ENCODE measurements around the gene PLAAT3. TPM values are rescaled to one million over a fixed set of nuclear protein-coding genes. Genes with fewer than 3 reads are reported as not detected.
"Not testable (repeated sequence)": the region's sequence is repeated elsewhere in the genome, so short reads cannot be mapped to it uniquely, and the experiment has no call there.

PLAAT3 gene
- total RNA-seq, 4 donors from 2014 or later, result 7.1 to 14.2 (median 10.2) TPM

GRCh38 chr11:63609536-63609935 is 4.7 kb downstream of the PLAAT3 start:
- Histone ChIP-seq H3K4me1 (peaks cover 42% of the 10 kb centered on the region), H3K9me3 (no peaks in the 10 kb centered on the region), H3K36me3 (no peaks in the 10 kb centered on the region), H3K4me3 (no peak overlapping the region), H3K27ac (no peak overlapping the region), H3K27me3 (no peaks in the 10 kb centered on the region)
- TF ChIP-seq CTCF (IDR thresholded peaks at IDR 0.05), result no peak
- TF ChIP-seq POLR2A (IDR thresholded peaks at IDR 0.05), result no peak
- no peak for TF ChIP-seq EP300 (IDR thresholded peaks at IDR 0.05)
- TF ChIP-seq POLR2AphosphoS5 (IDR thresholded peaks at IDR 0.05), result no peak
- peak; percentile 28 to 48 for DNase-seq (ENCODE audit: low spot score in 2 of 2)
- WGBS, result 70% methylated on average over 4 of the region's 4 CpGs

DNA sequence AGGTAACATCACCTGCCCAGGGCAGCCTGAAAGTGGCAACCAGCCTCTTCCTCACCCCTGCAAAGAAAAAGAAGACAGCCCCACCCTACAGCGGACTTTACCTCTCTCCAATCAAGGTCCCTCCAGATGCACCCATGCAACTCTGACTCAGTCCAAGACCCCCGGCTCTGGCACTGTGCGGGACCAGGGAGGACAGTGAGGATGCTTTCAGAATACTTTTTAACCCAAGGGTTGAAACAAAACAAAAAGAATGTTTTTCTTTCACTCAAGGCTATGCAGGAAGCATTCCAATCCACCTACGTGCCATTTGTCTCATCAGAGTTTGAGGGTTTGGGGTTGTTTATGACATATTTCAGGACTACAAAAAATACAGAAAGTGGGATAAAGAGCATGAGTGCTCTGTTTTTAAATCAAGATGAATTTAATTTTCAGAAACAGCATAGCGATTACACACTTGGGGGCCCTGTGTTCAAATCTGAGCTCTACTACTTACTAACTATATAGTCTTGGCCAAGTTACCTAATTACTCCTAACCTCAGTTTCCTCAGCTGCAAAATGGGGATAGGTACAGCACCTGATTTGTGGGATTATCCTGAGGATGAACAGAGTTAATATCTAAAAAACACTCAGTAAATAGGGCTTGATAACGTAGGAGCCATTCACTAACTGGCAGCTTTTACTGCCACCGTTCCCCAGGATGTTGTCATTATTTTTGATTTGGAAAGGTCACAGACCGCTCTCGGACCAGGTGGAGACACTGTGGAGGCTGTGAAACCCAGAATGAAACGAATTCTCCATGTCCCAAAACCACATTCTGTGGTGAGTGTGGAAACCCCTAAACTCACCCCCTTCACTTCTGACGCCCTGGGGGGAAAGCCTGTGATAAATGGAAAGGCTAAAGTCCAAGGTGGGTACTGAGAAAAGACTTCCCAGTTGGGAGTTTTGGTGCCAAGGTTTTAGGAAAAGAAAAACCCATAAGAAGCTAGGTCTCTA is 5.6 kb downstream of the PLAAT3 start:
- DNase-seq (ENCODE audit: low spot score in 2 of 2), result peak; percentile 23 to 40
- 72% methylated on average over 11 of the region's 11 CpGs for WGBS

DNA sequence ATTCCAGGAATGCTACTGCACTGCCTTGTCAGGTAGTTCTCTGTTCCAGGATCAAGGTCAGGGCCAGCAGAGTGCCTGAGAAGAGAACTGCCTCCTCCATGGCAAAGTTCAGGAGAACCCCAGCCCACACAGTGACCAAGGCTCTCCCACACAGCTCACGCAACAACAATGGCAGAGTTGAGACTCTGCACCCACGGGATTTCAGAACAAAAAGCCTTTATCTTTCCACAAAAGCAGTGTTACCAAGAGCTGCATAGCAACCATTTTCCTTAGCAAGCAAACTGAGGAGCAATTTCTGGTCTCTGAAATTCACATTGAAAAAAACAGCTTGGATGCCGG is 11.1 kb downstream of the PLAAT3 start:
- Histone ChIP-seq H3K27ac (no peak overlapping the region), H3K36me3 (no peaks in the 10 kb centered on the region), H3K4me3 (no peak overlapping the region), H3K27me3 (no peaks in the 10 kb centered on the region), H3K9me3 (no peaks in the 10 kb centered on the region), H3K4me1 (no peaks in the 10 kb centered on the region)
- peak in 1 of 2 donors; percentile 26 for DNase-seq (ENCODE audit: low spot score in 2 of 2)
- 59% methylated on average over 3 of the region's 3 CpGs for WGBS
- no peak for TF ChIP-seq POLR2AphosphoS5 (IDR thresholded peaks at IDR 0.05)
- no peak for TF ChIP-seq EP300 (IDR thresholded peaks at IDR 0.05)
- TF ChIP-seq CTCF (IDR thresholded peaks at IDR 0.05), result no peak
- TF ChIP-seq POLR2A (IDR thresholded peaks at IDR 0.05), result no peak

More for the DNA sequence above, 5.6 kb downstream of the PLAAT3 start:
- Histone ChIP-seq H3K36me3 (no peaks in the 10 kb centered on the region), H3K4me3 (no peak overlapping the region), H3K9me3 (no peaks in the 10 kb centered on the region), H3K27ac (no peak overlapping the region), H3K4me1 (peaks cover 36% of the 10 kb centered on the region), H3K27me3 (no peaks in the 10 kb centered on the region)
- no peak for TF ChIP-seq EP300 (IDR thresholded peaks at IDR 0.05)
- TF ChIP-seq CTCF (IDR thresholded peaks at IDR 0.05), result no peak
- no peak for TF ChIP-seq POLR2A (IDR thresholded peaks at IDR 0.05)
- TF ChIP-seq POLR2AphosphoS5 (IDR thresholded peaks at IDR 0.05), result no peak

GRCh38 chr11:63602290-63603179 is 11.7 kb downstream of the PLAAT3 start:
- H3K27ac ChIP-seq, H3K4me1 ChIP-seq, H3K36me3 ChIP-seq, H3K4me3 ChIP-seq, H3K27me3 ChIP-seq, H3K9me3 ChIP-seq: not testable (repeated sequence)
- DNase-seq (ENCODE audit: low spot score in 2 of 2), result peak in 1 of 2 donors; percentile 13
- 84% methylated on average over 11 of the region's 11 CpGs for WGBS

GRCh38 chr11:63599211-63600122 is 14.8 kb downstream of the PLAAT3 start:
- DNase-seq (ENCODE audit: low spot score in 2 of 2), result peak in 1 of 2 donors; percentile 29
- Histone ChIP-seq H3K4me3 (no peak overlapping the region), H3K4me1 (no peaks in the 10 kb centered on the region), H3K9me3 (no peaks in the 10 kb centered on the region), H3K27ac (no peak overlapping the region), H3K27me3 (no peaks in the 10 kb centered on the region), H3K36me3 (peaks cover 3% of the 10 kb centered on the region)
- TF ChIP-seq POLR2A (IDR thresholded peaks at IDR 0.05) (no peak), CTCF (IDR thresholded peaks at IDR 0.05) (no peak), POLR2AphosphoS5 (IDR thresholded peaks at IDR 0.05) (no peak), EP300 (IDR thresholded peaks at IDR 0.05) (no peak)
- WGBS, result 83% methylated on average over 7 of the region's 7 CpGs

Data from suprapubic skin (tissue), 4 donors.